Measurements from ENCODE around the gene SLC66A1. TPM values are rescaled to one million over a fixed set of nuclear protein-coding genes. Genes with fewer than 3 reads are reported as not detected.

Gene SLC66A1
- total RNA-seq, 1 donor from 2014 or later: 4.8 TPM

- H3K27me3 ChIP-seq: no peaks in the 10 kb centered on the region
- H3K4me3 ChIP-seq: no peak overlapping the region
- no peaks in the 10 kb centered on the region for H3K9me3 ChIP-seq (ENCODE audit: low read depth)
- TF ChIP-seq CTCF (IDR thresholded peaks at IDR 0.05) (no peak), EZH2 (IDR thresholded peaks at IDR 0.05) (no peak)
- H3K4me1 ChIP-seq: no peaks in the 10 kb centered on the region
- H3K4me2 ChIP-seq: no peak overlapping the region
- Mint-ChIP-seq H3K36me3 (peaks cover 5% of the 10 kb centered on the region), H3K9me3 (no peaks in the 10 kb centered on the region), H3K4me3 (no peak overlapping the region), H3K27ac (no peak overlapping the region), H3K27me3 (ENCODE audit: insufficient read depth, low read depth) (peaks cover 2% of the 10 kb centered on the region), H3K4me1 (no peaks in the 10 kb centered on the region)
- H2AFZ ChIP-seq (replicated peaks): no peak overlapping the region
- H4K20me1 ChIP-seq (ENCODE audit: low read depth): no peaks in the 10 kb centered on the region
- no peaks in the 10 kb centered on the region for H3K79me2 ChIP-seq (ENCODE audit: low read depth)
- H3K27ac ChIP-seq: no peak overlapping the region
- H3F3A ChIP-seq (ENCODE audit: low read depth): no peaks in the 10 kb centered on the region
- DNase-seq (ENCODE audit: low spot score): no peak
- H3K9ac ChIP-seq: no peak overlapping the region
- no peaks in the 10 kb centered on the region for H3K36me3 ChIP-seq
Observed at GRCh38 chr1:19323987-19324664, 12.0 kb downstream of the SLC66A1 start.

- H3K9me3 Mint-ChIP-seq: no peaks in the 10 kb centered on the region
- H3K4me1 Mint-ChIP-seq: no peaks in the 10 kb centered on the region
Observed at GRCh38 chr1:19324665-19324990, 12.5 kb downstream of the SLC66A1 start.

GRCh38 chr1:19325368-19325957, 13.3 kb downstream of the SLC66A1 start:
- Histone ChIP-seq H3K27ac (no peak overlapping the region), H3K79me2 (ENCODE audit: low read depth) (no peaks in the 10 kb centered on the region), H3K4me2 (no peak overlapping the region), H2AFZ (replicated peaks) (no peak overlapping the region), H3K9me3 (ENCODE audit: low read depth) (no peaks in the 10 kb centered on the region), H3K4me3 (no peak overlapping the region), H3K36me3 (no peaks in the 10 kb centered on the region), H3K9ac (no peak overlapping the region), H3K4me1 (no peaks in the 10 kb centered on the region), H3K27me3 (no peaks in the 10 kb centered on the region), H3F3A (ENCODE audit: low read depth) (no peaks in the 10 kb centered on the region), H4K20me1 (ENCODE audit: low read depth) (no peaks in the 10 kb centered on the region)
- DNase-seq (ENCODE audit: low spot score): no peak
- Mint-ChIP-seq H3K9me3 (no peaks in the 10 kb centered on the region), H3K27ac (no peak overlapping the region), H3K27me3 (ENCODE audit: insufficient read depth, low read depth) (peaks cover 2% of the 10 kb centered on the region), H3K36me3 (peaks cover 5% of the 10 kb centered on the region), H3K4me3 (no peak overlapping the region), H3K4me1 (no peaks in the 10 kb centered on the region)
- TF ChIP-seq CTCF (IDR thresholded peaks at IDR 0.05) (no peak), EZH2phosphoT487 (IDR thresholded peaks at IDR 0.05) (no peak), EZH2 (IDR thresholded peaks at IDR 0.05) (no peak)

More at GRCh38 chr1:19324665-19324990, 12.5 kb downstream of the SLC66A1 start:
- no peak for TF ChIP-seq EZH2phosphoT487 (IDR thresholded peaks at IDR 0.05)
- no peak for TF ChIP-seq EZH2 (IDR thresholded peaks at IDR 0.05)
- no peak for TF ChIP-seq CTCF (IDR thresholded peaks at IDR 0.05)
- peaks cover 2% of the 10 kb centered on the region for H3K27me3 Mint-ChIP-seq (ENCODE audit: insufficient read depth, low read depth)
- Histone ChIP-seq H3K27ac (no peak overlapping the region), H3K4me3 (no peak overlapping the region), H3K9ac (no peak overlapping the region), H3K4me1 (no peaks in the 10 kb centered on the region), H3K4me2 (no peak overlapping the region), H4K20me1 (ENCODE audit: low read depth) (no peaks in the 10 kb centered on the region), H3K79me2 (ENCODE audit: low read depth) (no peaks in the 10 kb centered on the region), H3K27me3 (no peaks in the 10 kb centered on the region), H3K36me3 (no peaks in the 10 kb centered on the region), H3F3A (ENCODE audit: low read depth) (no peaks in the 10 kb centered on the region), H2AFZ (replicated peaks) (no peak overlapping the region), H3K9me3 (ENCODE audit: low read depth) (no peaks in the 10 kb centered on the region)
- H3K27ac Mint-ChIP-seq: no peak overlapping the region
- no peak overlapping the region for H3K4me3 Mint-ChIP-seq
- H3K36me3 Mint-ChIP-seq: peaks cover 5% of the 10 kb centered on the region
- DNase-seq (ENCODE audit: low spot score): no peak
